NCI-H2227 (cell line): ENCODE data around the gene EEF1A2.
A peak's percentile ranks its signal among the peaks of the same experiment; 100 is the strongest.

ENCODE experiments used
- DNase-seq: peaks from one replicate; lab custom pipeline; 2025; ENCODE audit not compliant: unreplicated experiment; lab: John Stamatoyannopoulos, UW

EEF1A2 gene

GRCh38 chr20:63500902-63501817 lies 2.3 kb upstream of the EEF1A2 start:
- no peak for DNase-seq

- no peak for DNase-seq
Observed at GRCh38 chr20:63500151-63500901, 1.4 kb upstream of the EEF1A2 start.

DNA sequence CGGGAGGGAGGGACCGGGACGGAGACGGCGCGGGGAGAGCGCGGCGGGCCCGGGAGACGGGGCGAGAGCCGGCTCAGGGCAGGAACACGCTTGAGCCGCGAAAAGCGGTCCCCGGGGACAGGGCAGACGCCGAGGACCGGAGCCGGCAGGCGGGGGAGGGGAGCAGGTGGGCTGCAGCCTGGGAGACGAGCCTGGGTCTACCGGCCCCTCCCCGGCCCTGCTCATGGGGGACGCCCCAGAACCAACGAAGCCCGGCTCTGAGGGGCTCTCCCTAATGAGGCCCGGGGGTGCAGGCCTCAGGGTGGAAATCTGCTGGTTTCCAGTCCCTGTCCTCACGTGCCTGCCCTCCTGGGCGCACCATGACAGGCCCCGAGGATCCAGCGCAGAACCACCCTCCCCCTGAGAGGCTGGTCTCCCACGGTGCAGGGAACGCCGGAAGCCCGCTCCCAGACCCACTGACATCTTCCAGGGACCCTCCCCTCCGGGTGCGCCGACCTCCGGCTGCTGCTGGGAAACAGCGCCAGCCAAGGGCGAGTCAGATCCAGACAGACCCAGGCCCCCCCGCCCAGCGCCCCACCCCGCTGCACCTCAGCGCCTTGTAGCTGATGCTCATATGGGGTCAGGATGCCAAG lies 571 bp upstream of the EEF1A2 start:
- peak; percentile 48 for DNase-seq

DNA sequence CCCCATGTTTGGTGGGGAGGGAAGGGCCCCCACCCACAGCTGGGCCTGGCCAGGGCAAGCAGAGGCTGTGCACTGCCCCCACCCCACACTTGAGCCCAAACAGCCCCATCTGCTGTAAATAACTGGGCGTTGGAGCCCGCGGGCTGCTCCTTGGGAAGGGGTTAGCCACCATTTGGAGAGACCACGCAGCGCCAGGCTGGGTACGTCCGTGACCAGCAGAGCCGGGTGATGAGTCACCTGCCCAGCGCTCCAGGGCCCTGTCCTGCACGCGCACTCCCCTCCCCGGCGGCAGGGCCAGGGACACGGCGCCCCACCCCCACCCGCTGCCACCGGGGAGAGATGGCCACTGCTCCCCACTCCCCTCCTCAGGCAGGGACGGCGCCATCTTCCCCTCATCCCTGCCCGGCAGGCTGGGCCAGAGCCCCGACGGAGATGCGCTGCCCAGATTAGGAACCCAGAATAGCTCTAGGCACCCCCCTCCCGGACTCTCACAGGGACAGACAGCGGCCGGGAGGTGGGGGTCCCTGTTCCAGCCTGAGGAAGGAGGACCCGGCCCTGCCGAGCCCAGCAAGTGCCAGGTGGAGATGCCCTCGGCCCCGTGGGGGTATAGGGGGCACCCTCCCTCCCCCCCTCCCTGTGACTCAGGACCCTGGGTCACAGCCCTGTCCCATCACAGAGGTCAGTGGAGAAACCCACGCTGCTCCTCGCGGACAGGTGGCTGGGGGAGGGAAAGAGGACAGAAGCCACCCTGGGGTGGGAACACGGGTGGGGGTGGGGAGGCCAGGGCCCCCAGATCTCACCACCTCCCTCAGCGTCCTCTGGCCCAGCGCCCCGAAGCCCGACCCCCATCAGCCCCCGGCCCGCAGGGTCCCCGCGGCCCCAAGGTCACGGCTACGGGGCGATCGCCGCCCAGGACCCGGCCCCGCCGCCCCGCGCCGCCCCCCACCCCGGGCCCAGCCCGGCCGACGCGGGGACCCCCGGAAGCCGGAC lies 642 bp downstream of the EEF1A2 start:
- peak; percentile 58 for DNase-seq

DNA sequence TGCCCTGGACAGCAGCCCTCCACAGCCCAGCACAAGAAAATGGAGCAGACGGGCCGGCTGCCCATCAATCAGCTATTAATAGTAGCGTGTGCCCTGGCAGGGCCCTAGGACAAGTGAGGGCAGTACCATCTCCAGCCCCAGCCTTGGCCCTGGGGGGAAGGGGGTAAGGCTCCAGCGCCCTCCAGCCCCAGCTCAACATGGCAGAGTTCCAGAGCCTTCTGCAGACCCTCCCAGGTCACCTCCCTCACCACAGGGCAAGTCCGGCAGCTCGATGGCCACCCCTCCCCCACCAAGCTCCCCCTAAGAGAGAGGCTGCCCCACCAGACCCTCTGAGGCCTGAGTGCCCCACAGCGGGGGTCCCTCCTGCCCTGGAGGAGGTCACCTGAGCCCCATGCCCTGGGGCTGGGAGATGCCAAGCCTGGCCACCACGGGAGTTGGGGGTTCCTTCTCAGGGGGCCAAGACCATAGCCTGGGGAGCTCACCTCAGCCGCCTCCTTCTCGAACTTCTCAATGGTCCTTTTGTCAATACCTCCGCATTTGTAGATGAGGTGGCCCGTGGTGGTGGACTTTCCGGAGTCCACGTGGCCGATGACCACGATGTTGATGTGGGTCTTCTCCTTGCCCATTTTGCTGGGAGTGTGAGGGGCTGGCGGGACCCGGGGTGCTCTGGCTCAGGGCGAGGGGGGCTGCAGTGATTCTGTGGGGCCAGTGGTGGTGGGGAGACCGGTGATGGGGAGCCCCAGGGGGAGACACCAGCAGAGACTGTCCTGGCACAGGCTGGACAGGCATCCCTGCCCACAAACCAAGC lies 1.5 kb downstream of the EEF1A2 start:
- no peak for DNase-seq

GRCh38 chr20:63496596-63497120 lies 2.2 kb downstream of the EEF1A2 start:
- no peak for DNase-seq

GRCh38 chr20:63495741-63496595 lies 2.9 kb downstream of the EEF1A2 start:
- DNase-seq: peak; percentile 27

GRCh38 chr20:63495167-63495720 lies 3.6 kb downstream of the EEF1A2 start:
- no peak for DNase-seq

GRCh38 chr20:63494420-63495166 lies 4.3 kb downstream of the EEF1A2 start:
- no peak for DNase-seq

GRCh38 chr20:63494084-63494419 lies 4.8 kb downstream of the EEF1A2 start:
- DNase-seq: no peak

GRCh38 chr20:63493563-63494020 lies 5.3 kb downstream of the EEF1A2 start:
- no peak for DNase-seq

DNA sequence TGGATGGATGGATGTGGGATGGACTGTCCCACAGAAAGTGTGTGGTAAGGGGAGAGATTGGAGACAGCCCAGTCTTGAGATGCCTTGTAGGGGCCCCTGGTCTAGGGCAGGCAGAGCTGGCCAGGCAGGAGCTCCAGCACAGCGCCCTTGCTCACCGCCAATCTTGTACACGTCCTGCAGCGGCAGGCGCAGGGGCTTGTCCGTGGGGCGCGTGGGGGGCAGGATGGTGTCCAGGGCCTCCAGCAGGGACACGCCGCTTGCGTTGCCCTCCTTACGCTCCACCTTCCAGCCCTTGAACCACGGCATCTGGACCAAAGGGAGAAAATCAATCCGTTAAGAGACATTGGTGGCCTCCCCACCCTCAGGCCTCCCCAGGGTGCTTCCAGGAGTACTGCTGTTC lies 5.9 kb downstream of the EEF1A2 start:
- DNase-seq: no peak

GRCh38 chr20:63492518-63492917 lies 6.4 kb downstream of the EEF1A2 start:
- DNase-seq: no peak

- DNase-seq: no peak
Observed at GRCh38 chr20:63491635-63492230, 7.2 kb downstream of the EEF1A2 start.

DNA sequence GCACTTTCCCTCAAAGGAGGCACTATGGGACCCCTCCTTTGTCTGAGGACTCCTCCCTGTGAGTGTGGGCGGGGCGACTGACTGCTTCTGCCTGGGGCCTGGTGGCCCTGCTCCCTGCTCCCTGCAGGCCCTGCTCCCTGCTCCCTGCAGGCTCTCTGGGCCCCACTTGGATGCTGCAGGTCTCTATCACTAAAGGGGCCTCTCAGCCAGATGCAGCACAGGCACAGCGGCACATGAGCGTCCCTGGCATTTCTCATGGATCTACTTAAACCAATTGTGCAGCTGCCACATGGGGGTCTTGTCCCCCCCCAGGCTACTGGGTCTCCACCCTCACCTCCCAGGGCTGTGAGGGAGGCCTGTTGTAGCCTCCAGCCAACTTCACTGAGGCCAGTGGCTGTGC lies 7.8 kb downstream of the EEF1A2 start:
- no peak for DNase-seq

GRCh38 chr20:63490416-63490815 lies 8.5 kb downstream of the EEF1A2 start:
- no peak for DNase-seq
